ENCODE results near the gene GARIN5B.

The GARIN5B gene

DNA sequence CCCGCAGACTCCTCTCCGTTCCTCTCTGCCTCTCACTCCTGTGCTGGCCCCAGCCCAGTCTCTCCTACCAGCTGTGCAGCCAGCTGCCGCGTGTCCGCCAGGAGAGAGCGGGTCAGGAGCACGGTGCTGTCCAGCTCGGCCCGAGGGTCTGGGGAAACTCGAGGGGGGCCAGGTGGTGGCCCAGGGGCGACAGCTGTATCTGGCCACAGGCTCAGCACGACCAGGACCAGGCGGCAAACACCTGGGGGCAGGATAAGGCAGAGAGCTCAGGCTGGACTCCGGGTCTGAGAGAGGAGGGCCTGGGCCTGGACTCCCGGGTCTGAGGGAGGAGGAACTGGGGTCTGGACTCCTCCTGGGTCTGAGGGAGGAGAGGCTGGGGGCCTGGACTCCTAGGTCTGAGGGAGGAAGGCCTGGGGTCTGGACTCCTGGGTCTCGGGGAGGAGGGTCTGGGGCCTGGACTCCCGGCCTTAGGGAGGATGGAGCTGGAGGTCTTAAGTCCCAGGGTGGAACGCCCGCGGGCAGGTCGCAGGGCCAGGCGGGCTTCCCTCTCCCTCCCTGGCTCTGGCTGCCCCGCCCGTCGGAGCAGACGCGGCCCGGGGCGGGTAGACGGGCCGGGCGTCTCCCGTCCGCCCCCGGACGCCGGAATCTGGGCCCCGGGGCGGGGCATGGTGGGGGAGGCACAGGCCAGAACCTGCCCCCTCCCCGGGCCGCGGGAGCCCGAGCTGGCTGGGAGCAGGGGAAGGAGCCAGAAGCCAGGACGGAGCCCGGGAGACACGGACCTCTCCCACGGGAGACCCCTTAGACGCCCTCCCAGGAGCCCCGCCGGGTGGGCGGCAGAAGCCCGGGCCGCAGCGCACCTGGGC, 5.9 kb upstream of the GARIN5B start:
- DNase-seq, result peak in 1 of 3 experiments; percentile 28

DNA sequence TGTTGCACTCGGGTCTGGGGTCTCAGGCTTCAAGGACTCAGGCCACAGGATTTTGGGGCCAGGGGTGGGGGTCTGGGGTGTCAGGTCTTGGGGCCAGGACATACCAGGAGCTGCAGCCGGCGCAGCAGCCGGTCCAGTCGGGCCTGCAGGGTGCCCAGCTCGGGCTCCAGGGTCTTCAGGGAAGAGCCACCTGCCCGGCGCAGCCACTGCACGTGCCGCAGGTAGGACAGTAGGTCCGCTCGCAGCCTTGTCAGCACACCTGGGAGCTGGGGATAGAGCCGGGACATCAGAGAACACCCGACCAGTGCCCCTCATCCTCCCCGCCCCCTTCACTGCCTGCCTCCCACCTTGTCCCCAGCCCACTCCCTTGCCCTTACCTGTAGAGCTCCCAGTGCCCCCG, 5.0 kb upstream of the GARIN5B start:
- DNase-seq, result no peak

DNA sequence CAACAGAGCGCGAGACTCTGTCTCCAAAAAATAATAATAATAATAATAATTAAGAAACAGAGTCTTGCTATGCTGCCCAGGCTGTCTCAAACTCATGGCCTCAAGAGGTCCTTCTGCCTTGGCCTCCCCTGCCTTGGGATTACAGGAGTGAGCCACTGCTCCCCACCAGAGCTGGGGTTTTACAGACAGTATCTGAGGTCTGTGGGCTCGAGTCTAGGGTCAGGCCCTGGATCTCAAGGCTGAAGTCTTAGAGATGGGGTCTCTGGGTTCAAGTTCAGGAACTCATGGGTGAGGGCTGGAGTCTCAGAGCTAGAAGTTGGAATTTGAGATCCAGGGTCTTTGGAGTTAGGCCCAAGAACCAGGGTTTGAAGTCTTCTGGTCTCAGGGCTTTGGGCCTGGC, 3.7 kb upstream of the GARIN5B start:
- no peak for DNase-seq

DNA sequence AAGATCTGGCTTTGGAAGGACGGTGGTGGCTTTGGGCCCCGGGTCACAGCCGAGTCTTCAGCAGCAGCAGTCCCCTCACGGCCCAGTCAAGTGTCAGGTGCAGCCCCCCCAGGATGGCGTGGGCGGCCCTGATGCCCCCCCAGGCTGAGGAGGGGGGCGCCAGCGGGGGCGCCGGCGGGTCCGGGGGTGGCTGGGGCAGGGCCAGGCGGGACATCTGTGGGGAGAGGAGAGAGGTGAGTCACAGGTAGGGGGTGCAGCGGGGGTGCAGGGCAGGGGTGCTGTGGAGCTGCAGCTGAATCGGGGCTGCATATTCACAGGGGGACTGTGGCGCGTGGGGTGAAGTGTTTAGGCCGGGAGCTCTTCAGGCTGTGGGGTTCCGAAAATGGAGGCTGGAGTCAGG, 2.9 kb upstream of the GARIN5B start:
- no peak for DNase-seq

DNA sequence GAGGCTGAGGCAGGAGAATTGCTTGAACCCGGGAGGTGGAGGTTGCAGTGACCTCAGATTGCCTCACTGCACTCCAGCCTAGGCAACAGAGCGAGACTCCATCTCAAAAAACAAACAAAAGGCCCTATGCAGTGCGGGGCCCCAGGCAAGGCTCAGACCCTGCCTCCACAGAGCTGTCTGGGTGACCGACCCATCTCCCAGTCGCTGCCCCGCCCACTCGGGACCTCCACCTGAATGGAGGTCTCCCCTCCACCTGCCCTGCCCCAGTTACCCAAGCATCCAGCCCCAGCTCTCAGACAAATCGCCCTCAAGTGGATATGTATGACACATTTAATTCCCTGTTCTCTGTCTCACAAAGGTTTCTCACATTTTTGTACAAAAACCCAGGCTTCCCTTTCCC, 2.2 kb upstream of the GARIN5B start:
- no peak for DNase-seq

DNA sequence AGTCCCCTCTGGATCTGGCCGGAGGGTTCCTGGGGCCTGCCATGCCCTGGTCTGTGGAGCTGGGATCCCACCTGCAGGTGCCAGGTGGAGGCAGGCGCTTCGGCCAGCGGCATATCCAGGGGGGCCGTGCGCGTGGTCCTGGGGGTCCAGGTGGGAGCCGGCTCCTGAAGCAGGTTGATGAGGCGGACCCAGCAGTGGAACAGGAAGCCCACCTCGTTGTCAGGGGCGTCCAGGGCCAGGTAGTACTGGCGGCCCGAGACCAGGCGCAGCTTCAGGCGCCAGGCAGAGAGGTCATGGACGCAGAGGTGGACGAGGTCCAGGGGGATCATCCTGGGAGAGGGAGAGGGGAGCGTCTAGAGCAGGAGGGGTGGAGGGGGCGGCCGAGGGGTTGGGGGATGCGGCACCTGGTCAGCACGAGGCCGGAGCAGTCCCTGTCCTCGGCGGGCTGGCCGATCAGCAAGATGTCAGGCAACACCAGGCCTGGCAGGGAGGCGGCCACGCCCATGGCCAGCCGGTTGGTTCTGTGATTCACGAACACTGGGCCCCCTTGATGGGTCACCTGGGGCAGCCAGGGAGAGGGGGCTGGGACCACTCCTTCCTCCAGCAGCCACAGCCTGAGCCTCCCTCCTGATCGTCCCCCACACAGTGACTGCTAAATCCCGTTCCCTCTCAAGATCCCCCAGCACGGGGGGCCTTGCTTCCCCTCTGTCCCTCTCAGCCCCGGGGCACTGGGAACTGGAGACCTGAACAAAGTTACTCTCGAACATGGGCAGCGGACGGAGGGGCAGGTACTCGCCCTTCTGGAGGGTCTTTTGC, 678 bp downstream of the GARIN5B start:
- DNase-seq, result no peak

DNA sequence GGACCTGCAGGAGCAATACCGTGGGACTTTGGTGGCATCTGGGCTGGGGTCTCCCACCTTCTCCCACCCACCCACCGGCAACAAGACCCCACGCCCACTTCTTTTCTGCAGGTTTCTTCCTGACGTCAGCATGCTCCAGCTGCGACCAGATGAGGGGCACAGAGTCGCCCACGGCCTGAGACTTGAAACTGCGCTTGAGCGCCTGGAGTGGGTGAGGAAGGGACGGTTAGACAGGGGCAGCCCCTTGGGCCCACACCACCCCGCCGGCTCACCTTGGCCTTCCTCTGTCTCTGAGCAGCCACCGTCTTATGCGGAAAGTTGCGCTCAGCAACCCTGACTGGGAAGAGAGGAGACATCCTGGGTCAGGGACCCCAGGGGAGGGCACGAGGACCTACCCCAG, 2.2 kb downstream of the GARIN5B start:
- no peak for DNase-seq

DNA sequence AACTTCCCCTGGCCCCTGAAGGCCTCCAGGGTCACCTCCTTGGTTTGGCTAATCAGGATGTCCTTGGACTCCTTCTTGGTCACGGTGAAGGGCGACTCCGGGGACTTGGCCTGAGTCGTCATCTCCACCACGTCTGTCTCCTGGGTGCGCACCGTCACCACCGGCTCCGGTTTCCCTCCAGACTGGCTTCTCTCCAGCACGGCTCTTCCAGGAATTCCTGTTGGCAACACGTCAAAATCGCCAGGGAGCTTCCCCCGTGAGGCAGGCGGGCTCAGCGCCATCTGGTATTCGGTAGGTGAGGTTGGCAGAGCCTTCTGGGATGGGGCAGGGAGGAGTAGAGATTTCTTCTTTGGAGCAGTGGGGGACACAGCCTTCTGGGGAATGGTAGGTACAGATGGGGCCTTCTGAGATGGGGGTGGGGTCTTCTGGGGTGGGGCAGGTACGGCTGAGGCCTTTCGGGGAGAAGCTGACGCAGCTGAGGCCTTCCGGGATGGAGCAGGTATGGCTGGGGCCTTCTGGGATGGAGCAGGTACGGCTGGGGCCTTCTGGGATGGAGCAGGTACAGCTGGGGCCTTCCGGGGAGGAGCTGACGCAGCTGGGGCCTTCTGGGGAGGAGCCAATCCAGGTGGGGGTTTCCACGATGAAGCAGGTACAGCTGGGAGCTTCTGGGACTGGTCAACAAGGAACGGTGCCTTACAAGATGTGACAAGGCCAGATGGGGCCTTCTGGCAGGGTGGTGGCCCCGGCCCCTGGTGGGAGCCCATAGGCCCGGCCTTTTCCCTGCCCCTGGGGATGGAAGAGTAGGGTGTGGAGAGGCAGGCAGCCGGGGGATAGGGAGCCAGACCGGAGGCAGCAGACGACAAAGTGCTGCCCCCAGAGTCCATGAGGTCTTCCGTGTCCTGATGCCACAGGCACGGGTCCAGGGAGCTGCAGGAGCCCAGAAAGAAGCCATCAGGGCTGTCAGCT, 3.8 kb downstream of the GARIN5B start:
- DNase-seq, result no peak

DNA sequence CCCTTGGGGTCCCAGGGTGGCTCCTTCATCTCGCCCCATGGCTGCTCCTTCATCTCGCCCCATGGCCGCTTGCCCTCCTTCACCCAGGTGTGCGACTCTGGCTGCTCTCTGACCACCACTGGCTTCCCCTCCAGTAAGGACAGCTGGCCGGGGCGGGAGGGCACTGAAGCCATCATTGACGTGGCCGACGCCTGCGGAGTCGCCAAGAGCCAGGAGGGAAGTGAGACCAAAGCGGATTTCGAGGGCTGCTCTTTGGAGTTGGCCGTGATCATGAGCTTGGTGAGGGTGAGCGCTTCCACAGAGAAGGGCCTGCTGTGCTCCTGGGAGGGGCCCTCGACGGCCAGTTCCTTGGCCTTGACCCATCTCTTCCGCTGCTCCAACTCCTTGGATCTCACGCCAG, 4.6 kb downstream of the GARIN5B start:
- no peak for DNase-seq

DNA sequence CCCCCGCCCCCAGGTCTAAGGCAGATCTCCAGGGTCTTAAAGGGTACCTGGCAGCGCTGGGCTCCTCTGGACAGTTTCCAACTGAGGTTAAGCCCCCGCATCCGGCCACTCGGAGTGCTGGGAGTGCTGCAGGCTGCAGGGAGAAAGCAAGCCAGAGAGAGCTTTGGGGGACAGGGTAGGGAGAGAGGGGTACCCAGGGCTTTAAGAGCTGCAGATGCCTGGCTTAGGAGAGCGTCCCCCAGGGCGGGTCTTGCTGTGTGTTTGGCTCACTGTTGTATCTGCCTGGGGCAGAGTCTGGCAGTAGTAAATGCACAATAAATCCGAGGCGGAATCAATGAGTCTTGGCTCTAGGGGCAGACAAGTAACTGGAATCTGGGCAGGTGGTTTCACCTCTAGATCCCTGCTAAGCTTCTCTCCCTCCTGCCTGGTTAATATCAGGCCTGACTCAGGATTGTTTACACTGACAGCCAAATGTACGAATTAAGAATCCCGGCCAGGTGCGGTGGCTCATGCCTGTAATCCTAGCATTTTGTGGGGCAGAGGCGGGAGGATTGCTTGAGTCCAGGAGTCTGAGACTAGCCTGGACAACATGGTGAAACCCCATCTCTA, 7.7 kb downstream of the GARIN5B start:
- DNase-seq, result peak in 1 of 3 experiments; percentile 27

DNA sequence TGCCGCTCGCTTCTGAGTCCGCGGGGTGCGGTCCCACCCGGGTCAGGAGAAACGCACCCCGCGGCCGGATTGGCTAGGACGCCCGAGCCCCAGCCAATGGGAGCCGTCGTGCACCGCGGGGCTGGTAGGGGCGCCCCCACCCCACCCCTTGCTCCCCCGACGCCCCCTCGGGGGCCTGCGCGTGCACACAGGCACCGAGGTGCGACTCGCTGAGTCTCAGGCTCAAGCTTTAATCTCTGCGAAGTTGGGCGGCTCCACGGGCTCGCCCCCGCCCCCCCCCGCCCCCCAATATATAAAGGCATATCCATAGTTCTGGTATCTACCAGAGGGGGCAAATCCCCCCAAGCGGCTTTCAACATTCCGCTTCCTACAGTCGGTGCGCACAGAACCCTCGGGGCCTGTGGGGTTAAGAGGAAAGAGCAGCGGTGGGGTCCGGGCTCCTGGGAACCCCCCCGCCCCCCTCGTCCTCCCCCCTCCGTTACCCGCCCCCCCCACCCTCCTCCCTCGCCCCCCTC, 8.3 kb downstream of the GARIN5B start, which contains the start of gene COX6B2:
Gene COX6B2, minus strand, starts transcription at position 22 of the 515 bp plus-strand sequence. CDS start 198 bp downstream, outside the sequence.
- no peak for DNase-seq

DNA sequence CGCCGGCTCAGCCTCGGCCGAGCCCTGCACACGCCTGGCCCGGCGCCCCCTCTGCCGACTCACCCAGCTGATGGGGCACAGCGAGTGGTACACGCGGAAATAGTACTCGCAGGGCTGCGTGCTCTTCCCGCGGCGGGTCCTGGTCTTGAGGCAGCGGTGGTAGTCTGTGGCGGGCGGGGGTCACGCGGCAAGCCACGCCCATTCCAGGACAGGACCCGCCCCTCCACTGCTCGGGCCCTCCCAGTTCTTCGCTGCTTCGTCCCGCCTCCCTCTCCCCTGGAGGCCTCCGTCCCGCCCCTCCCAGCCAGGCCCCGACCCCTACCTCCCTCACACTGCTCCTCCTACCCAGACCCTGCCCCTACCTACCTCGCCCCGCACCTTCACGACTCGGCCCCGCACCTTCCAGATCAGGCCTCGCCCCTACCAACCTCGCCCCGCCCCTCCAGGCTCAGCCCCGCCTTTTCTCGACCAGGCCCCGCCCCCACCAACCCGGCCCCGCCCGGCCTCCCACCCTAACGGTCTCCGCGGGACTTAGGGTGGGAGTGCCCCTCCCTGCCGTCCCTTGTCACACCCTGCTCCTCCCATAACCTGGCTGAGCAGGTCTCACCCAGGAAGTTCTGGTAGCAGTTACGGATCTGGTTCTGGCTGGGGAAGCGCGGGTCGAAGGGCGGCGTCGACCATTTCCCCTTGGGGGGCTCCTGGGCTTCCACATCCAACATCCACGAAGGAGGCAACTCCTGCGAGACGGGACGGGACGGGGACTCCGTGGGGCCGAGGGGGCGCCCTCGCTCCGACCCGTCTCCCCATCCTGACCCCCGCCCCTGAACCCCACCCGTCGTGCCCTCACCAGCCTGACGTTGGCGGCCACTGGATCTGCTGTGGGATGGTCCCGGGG, 9.0 kb downstream of the GARIN5B start:
- DNase-seq, result peak; percentile 55 to 62 (median 59)

DNA sequence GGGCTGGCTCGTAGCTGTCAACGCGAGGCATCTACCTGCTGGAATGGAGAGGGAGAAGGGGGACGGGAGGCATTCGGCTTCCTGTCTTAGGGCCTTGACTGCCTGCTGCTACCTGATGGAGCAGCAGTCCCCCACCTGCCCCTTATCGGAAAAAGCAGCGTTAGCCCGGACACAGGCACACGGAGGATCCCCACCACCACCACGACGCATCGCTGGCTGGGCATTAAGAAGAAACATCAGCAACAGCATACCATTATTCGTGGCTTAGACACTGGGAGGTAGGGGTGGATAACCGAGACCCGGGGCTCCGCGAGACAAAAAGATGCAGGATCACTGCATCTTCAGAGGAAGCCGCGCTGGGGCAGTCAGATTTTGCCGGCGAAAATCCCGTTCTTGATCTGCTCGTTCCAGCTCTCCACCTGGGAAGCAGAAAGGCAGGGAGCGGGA, 9.7 kb downstream of the GARIN5B start:
- DNase-seq, result peak in 1 of 3 experiments; percentile 47

DNA sequence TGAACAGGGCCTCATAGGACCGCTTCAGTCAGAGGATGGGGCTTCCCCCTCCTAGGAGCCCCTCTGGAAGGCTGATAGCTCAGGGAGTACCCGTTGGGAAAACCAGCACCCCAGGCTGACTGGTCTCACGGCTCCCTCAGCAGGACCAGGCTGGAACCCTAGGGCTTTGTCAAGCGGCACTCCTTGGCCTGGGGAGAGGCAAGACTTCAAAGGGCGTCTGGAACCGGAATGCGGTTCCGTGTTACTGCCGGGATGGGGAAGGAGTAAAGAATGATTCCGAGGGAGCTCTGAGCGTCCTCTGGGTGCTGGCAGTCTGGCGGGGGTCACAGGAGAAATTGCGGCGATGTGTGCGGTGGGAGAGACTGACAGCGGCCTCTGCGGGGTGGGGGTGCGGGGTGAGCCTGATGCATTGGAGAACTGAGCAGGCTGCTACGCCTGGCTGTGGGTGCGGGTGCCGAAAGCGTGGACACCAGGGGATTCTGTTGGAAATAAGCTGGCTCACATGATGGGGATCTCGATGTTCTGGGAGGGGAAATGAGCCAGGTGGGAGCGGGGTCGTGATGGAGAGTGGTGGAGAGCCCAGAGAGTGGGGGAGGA, 10.4 kb downstream of the GARIN5B start:
- no peak for DNase-seq

DNA sequence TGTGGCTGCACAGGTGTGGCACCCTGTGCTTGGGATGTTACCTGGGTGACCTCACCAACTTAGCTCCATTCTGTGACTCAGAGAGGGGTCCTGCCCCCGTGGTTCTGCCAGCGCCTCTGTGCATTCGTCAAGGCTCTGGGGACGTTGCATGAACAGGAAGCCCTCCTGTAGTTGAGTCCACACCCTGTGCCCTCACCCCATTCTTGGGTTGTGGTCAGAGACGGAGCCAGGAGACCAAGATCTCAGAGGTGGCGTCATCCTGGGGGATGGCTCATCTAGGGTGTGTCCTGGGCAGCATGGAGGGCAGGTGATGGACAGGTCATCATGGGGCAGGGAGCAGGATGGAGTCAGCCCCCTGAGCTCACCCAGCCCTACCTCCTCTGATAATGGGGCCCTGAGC, 11.0 kb downstream of the GARIN5B start:
- no peak for DNase-seq

DNA sequence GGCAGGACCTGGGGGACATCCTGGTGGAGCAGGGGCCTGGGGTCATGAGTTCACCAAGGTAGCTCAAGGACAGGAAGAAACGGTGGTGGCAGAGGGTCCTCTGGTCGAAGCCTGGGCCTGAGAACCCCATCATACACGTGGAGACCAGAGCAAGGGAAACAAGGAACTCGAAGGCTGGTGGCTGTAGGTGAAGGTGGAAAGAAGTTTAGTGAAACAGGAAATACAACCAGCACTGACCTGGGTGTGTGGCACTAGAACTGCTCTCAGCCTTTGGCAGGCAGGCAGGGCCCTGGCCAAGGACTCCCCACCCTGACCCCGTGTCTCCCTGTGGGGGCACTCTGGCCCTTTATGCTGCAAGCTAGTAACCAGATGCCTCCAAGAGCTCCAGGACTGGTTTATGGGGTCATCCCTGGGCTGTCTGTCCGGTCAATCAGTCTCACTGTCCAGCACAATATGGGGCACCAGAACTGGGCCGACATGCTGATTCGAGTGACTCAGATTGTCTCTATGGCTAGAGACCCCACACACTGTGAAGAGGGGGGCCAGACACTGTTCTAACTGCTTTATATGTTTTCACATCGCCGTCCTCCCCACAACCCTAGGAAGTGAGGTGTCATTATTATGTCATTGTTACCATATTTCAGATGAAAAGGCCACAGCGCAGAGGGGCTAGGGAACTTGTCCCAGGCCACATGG, 12.3 kb downstream of the GARIN5B start:
- no peak for DNase-seq

DNA sequence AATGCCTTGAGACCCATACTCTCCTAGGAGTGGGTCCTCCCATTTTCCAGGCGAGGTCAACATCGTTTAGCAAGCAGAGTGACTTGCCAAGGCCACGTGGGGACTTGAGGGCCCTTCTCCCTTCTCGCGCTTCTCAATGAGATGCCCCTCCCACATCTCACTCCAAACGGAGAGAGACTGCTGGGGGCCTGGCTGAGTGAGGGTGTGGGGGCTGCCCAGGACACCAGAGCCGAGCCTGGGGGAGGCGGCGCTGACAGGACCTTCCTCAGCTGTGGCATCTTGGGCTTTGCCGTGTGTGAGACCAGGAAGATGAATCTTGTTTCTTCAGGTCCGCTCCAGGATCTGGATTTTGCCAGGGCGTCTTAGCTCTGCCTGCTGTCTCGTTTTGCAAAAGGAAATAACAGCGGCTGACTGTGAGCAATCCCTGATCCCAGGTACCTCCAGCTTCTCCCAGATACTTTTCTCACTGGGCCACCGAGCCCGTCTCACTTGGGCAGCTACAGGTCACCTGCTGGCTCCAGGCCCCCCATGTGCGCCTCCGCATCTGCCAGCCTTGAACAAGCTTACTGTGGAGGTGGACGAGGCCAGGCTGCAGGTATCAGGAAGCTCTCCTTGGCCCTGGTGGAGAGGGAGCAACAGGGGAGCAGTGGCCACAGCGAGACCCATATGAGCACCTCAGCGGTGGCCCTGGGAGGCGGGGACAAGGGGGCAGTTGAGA, 14.6 kb downstream of the GARIN5B start:
- DNase-seq, result peak in 1 of 3 experiments; percentile 35

DNA sequence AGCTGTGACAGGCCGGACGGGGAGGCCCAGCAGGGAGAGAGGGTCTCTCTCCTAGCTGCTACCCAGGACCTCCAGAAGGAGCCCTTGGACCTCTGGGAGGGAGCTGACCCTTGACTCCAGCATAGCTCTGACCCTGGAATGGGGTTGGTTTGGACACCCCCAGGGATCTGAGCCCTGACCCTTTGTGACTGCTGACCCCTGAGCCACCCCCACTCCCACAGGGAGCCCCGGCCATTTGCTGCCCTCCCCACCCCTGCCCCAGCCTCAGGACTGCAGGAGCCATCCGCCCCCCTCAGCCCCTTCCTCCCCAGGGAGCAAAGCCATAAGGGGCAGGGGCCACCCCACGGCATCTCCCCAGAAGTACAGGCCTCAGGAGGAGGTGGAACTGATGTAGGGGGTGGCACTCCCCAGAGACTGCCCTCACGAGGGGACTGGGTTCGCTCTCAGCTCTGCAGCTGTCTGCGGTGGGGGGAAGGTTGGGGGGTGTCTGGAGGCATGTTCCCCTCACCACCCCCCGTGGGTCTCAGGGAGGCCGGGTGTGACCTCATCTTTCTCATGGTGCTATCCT, 15.5 kb downstream of the GARIN5B start:
- no peak for DNase-seq

Data from NCI-H1417 (cell line).